HFF-Myc (cell line): ENCODE data around the gene SLC12A7.
"Not testable (repeated sequence)": the region's sequence is repeated elsewhere in the genome, so short reads cannot be mapped to it uniquely, and the experiment has no call there.

Source experiments
- DNase-seq: peaks from one replicate; pipeline ENCODE4 v3.0.0-alpha.2; 2011; ENCODE audit warnings: low read depth; ENCODE audit errors: extremely low read depth
- H3K4me3 ChIP-seq: replicated peaks from 2 replicates; pipeline ENCODE4 v1.5.1; 2011; ENCODE audit warnings: low read depth, mild to moderate bottlenecking, control low read depth, low read length
- CTCF ChIP-seq: IDR thresholded peaks from 2 replicates; pipeline ENCODE4 v1.5.1; 2012; ENCODE audit warnings: mild to moderate bottlenecking, low read depth, low read length, control low read depth; ENCODE audit errors: missing control alignments

SLC12A7 gene

DNA sequence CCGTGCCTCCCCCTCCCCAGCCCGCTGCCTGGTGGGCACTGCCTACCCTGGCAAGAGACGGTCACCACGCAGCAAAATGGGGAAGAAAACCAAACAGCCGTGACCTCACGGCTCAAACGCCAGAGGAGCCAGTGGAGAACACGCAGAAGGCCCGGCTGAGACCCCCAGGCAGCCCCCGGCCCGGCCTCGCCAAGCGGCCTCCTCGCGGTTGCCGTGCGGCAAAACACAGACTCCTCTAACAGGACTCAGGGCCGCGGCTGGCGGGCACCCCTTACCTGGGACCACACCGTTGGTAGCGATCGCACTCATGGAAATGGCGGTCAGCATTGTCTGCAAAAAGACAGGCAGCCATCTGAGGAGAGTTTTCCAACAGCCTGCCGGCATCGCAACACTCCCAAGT, 23.8 kb downstream of the SLC12A7 start:
- DNase-seq = no peak
- H3K4me3 ChIP-seq = no peak overlapping the region
- TF ChIP-seq CTCF = no peak

DNA sequence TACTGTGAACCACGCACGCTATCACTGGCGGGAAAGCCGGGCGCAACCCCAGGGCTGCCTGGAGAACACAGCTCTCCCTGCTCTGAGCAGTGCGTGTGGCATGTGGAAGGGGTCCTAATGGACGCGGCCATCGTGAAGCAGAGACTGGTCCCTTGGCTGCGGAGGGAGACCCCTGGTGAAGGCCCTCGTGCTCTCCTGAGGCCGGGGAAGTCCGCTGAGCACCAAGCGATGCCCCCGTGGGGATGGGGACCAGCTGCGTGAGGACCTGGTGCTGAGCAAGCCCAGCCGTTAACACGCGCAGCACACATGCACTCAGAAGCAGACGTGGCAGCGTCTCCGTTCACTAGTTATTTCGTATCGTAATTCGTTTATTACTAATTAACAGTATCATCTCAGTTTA, 24.4 kb downstream of the SLC12A7 start:
- TF ChIP-seq CTCF = no peak
- no peak for DNase-seq
- H3K4me3 ChIP-seq = no peak overlapping the region

- TF ChIP-seq CTCF = no peak
- DNase-seq = no peak
Measured at GRCh38 chr5:1086871-1087270, 25.0 kb downstream of the SLC12A7 start.

DNA sequence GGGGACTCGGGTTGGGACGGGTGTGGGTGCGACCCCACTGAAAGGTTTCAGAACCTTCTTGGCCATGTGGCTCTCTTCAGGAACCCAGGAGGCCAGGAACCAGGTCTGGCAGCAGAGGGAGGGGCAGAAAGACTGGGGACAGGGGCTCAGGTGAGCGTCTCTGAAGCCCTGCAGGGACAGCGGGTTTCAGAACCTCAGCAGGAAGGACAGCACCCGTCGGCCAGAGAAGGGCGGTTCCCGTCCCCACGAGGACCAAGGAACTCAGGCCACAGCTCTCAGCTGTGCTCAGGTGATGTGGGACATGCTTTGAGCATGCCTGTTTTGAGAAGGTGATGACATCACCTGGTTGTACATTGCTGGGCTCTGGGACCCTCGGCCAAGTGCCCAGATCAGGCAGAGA, 25.7 kb downstream of the SLC12A7 start:
- TF ChIP-seq CTCF = no peak
- no peak overlapping the region for H3K4me3 ChIP-seq
- DNase-seq = no peak

More at GRCh38 chr5:1086871-1087270, 25.0 kb downstream of the SLC12A7 start:
- no peak overlapping the region for H3K4me3 ChIP-seq

DNA sequence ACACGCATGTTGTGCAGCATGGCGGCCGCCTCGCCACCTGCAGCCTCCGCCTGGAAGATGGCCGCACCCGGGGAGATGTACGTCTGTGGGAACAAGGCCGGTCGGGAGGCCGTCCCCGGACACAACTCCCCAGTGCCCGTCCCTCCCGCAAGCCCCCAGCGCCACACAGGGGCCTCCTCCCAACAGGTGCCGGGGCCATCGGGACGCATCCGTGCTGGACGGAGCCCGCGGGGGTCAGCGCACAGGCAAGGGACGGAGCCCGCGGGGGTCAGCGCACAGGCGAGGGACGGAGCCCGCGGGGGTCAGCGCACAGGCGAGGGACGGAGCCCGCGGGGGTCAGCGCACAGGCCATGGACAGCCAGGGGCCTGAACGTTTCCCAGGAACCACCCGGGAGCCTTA, 26.5 kb downstream of the SLC12A7 start:
- no peak for TF ChIP-seq CTCF
- no peak for DNase-seq
- H3K4me3 ChIP-seq = no peak overlapping the region

DNA sequence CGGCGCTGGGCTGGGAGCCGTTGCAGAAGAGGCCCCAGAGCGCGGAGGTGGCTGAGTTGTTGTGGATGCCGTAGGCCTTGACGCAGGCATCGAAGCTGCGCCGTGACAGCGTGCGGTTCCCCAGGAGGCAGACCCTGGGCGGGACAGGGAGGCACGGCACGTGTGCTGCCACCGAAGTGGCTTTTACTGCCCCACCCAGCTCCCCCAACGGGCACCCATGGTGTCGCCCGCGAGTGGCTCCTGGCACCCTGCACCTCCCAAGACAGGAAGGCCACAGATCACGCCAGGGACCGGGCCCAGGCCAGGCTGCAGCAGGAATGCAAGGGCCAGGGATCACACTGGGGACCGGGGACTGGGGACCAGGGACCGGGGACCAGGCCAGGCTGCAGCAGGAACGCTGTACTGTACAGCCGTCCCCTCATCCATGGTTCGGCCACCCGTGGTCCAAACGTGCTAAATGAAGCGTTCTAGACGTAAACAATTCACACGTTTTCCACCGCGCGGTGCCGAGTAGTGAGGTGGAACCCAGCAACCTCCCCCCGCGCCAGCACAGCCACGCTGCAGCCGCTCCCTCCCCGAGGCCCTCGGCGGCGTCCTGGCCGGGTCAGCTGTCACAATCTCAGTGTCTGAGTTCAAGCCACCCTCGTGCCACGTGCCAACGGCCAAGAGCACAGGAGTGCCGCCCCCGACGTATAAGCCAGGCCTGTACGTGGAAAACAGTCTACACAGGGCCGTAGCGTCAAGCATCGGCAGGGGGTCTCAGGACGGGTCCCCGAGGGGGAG, 27.8 kb downstream of the SLC12A7 start:
- H3K4me3 ChIP-seq = no peak overlapping the region
- no peak for DNase-seq
- TF ChIP-seq CTCF = no peak

- not testable (repeated sequence) for H3K4me3 ChIP-seq, DNase-seq
Measured at GRCh38 chr5:1083026-1083425, 28.8 kb downstream of the SLC12A7 start.
